Tibial artery (tissue), 4 donors: Measurements from ENCODE around the gene PNLDC1.
"Not testable (repeated sequence)": the region's sequence is repeated elsewhere in the genome, so short reads cannot be mapped to it uniquely, and the experiment has no call there.

ENCODE experiments used
- DNase-seq, 2 donors: peaks; one replicate each; pipeline ENCODE4 v3.0.0-alpha.2; 2019
- H3K27ac ChIP-seq, 2 donors: fragments of 200-600 bp; sonication (generic) in 1 of 2; 1 replicate in 1 of 2; 2 replicates in 1 of 2; pipeline ENCODE4 v1.5.1; 2018 to 2019; ENCODE audit warnings: mild to moderate bottlenecking in 1 of 2
- H3K27me3 ChIP-seq, 2 donors: fragments of 200-600 bp; sonication (generic) in 1 of 2; one replicate each; pipeline versions ENCODE4 v1.5.1 to v1.6.0; 2016 to 2019
- H3K36me3 ChIP-seq, 3 donors: fragments of 200-600 bp; sonication (generic) in 2 of 3; one replicate each; pipeline ENCODE4 v1.5.1; 2016 to 2019; ENCODE audit warnings: mild to moderate bottlenecking in 2 of 3
- H3K4me1 ChIP-seq, 4 donors: fragments of 200-600 bp; sonication (generic) in 2 of 4; 1 replicate in 3 of 4; 2 replicates in 1 of 4; pipeline ENCODE4 v1.5.1; 2016 to 2019
- H3K4me3 ChIP-seq, 2 donors: fragments of 200-600 bp; sonication (generic) in 1 of 2; 1 replicate in 1 of 2; 2 replicates in 1 of 2; pipeline ENCODE4 v1.5.1; 2018 to 2019; ENCODE audit warnings: mild to moderate bottlenecking in 2 of 2
- H3K9me3 ChIP-seq, 3 donors: fragments of 200-600 bp; sonication (generic) in 1 of 3; one replicate each; pipeline ENCODE4 v1.5.1; 2016 to 2019
- intact Hi-C: fragments of 100-400 bp; cut with DNase I; formaldehyde crosslinking; loops from one replicate; pipeline ENCODE4 v1.15.0; 2023; ENCODE audit warnings: low total_unique reads
- TF ChIP-seq, protein P1 (sequence below), 2 experiments: fragments of 200-600 bp in 1 of 2; fragments of 450-650 bp in 1 of 2; IDR thresholded peaks; one replicate each; pipeline ENCODE4 v1.5.1; 2017 to 2019; ENCODE audit warnings: antibody characterized with exemption in 2 of 2, mild to moderate bottlenecking in 1 of 2, moderate library complexity in 1 of 2

The PNLDC1 gene

DNA sequence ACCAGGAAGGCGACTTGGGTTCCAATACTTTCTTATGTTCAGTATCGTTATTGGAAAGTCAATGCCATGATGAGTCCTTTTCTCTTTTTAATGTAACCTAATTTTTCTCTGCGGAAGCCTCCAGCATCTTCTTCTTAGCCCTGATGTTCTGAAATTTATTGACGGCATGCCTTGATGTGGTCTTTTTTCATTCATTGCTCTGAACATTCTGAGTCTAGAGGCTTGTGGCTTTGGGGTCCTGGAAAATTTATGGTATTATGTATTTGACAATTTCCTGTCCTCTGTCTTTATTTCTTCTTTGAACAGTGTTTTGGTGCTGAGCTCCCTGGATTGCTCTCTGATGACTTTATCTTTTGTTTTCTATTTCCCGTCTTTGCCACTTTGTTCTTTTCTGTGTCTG, 62.0 kb downstream of the PNLDC1 start:
- H3K4me3 ChIP-seq: no peak overlapping the region
- DNase-seq: no peak
- TF ChIP-seq, protein P1, sequence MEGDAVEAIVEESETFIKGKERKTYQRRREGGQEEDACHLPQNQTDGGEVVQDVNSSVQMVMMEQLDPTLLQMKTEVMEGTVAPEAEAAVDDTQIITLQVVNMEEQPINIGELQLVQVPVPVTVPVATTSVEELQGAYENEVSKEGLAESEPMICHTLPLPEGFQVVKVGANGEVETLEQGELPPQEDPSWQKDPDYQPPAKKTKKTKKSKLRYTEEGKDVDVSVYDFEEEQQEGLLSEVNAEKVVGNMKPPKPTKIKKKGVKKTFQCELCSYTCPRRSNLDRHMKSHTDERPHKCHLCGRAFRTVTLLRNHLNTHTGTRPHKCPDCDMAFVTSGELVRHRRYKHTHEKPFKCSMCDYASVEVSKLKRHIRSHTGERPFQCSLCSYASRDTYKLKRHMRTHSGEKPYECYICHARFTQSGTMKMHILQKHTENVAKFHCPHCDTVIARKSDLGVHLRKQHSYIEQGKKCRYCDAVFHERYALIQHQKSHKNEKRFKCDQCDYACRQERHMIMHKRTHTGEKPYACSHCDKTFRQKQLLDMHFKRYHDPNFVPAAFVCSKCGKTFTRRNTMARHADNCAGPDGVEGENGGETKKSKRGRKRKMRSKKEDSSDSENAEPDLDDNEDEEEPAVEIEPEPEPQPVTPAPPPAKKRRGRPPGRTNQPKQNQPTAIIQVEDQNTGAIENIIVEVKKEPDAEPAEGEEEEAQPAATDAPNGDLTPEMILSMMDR (IDR thresholded peaks at IDR 0.05): no peak
- H3K4me1 ChIP-seq: peaks cover 0 to 4% (median 0%) of the 10 kb centered on the region in 4 donors
- no peaks in the 10 kb centered on the region for H3K36me3 ChIP-seq
- H3K27ac ChIP-seq: no peak overlapping the region
- no peaks in the 10 kb centered on the region for H3K27me3 ChIP-seq
- intact Hi-C loops: loop anchor here (10.0 kb wide), 2 partner anchors 213 to 593 kb away; no protein-coding TSS in a partner anchor
- H3K9me3 ChIP-seq: no peaks in the 10 kb centered on the region

DNA sequence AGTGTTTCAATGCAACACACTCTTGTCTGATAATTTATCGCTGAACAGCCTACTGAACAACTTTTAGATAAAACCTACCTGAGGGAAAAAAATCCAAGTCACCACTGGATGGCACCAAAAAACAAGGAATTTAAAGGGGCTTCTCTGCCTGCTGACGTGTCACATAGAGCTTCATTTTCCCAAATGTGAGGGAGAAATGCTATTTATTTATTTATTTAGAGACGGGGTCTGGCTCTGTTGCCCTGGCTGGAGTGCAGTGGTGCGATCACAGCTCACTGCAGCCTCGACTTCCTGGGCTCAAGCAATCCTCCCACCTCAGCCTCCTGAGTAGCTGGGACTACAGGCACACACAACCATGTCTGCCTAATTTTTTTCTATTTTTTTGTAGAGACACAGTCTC, 63.3 kb downstream of the PNLDC1 start:
- not testable (repeated sequence) for H3K9me3 ChIP-seq, H3K4me1 ChIP-seq, H3K27me3 ChIP-seq, DNase-seq, H3K4me3 ChIP-seq, H3K27ac ChIP-seq, H3K36me3 ChIP-seq
- intact Hi-C loops: loop anchor here (10.0 kb wide), 2 partner anchors 211 to 591 kb away; no protein-coding TSS in a partner anchor
- TF ChIP-seq, protein P1 (IDR thresholded peaks at IDR 0.05): peak; percentile 47 to 67

DNA sequence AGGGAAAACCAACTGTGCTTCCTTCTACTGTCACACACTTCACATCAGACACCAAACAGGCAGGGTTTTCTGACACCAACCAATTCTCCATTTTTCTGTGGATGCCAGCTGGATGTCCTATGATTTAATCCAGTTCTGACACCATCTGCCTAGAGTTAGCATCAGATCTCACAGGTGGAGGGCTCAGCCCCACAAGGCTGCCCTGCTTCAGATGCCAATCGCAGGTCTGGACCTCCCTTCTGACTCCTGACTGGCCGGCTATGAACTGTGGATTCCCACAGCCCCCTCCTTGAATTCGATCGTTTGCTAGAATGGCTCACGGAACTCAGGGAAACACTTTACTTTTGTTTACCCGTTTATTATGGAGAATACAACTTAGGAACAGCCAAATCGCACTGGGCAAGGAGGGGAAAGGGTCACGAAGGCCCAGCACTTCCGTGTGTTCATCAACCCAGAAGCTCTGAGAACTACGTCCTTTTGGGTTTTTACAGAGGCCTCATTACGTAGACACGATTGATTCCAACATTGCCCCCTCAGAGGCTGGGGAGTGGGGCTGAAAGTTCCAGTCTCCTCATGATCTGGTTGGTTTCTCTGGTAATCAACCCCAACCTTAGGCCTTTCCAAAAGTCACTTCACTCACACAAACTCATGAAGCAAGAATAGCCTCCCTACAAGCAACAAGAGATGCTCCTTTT, 65.3 kb downstream of the PNLDC1 start:
- no peaks in the 10 kb centered on the region for H3K27me3 ChIP-seq
- H3K9me3 ChIP-seq: no peaks in the 10 kb centered on the region
- no peak for DNase-seq
- peaks cover 0 to 4% (median 0%) of the 10 kb centered on the region in 4 donors for H3K4me1 ChIP-seq
- no peak overlapping the region for H3K4me3 ChIP-seq
- TF ChIP-seq, protein P1 (IDR thresholded peaks at IDR 0.05): no peak
- H3K27ac ChIP-seq: no peak overlapping the region
- H3K36me3 ChIP-seq: no peaks in the 10 kb centered on the region
- intact Hi-C loops: loop anchor here (1.0 to 10.0 kb wide), 3 partner anchors 76 to 589 kb away; no protein-coding TSS in a partner anchor

DNA sequence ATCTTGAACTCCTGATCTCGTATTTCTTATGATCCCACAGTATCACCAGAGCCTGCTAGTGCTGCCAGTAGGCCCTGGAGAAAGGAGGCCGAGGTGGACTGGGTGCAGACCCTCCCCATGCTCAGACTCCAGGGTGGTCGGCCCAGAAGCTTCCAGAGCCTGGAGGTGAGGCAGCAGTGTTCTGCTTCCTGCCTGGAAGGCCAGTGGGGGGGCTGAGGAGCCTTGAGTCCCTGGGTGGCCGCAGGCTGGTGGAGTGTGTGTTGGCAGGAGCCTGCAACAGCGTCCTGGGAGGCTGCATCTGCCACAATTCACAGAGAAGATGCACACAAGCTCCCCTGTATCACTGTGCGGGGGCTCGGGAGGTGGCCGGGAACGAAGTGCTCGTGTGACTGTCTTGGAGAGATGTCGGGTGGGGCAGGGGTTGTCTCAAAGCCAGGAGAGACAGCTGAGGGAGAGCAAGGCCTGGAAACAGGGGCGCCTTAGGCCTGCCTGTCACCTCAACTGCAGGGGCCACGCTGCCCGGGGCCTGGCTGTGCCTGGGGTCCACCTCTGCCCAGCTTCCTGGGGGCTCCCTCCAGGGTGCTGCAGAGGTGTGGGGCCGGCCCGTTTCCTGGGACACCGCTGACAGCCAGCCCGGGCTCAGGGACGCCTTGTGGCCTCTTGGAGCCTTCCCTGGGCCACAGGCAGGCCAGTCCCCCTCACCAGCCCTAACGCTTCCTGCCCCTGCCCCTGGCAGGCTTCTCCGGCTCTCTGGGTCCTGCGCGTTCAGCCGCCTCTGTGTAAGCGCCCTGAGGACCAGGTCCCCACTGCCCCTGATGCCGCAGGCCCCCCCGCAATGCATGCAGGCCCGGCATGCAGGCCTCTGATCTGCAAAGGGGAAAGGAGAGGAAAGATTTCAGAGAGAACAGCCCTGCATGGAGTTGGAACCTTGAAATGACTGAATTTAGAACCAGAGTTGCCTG, 66.5 kb downstream of the PNLDC1 start:
- DNase-seq: no peak
- H3K4me3 ChIP-seq: no peak overlapping the region
- intact Hi-C loops: loop anchor here (10.0 kb wide), 2 partner anchors 208 to 588 kb away; no protein-coding TSS in a partner anchor
- no peaks in the 10 kb centered on the region for H3K36me3 ChIP-seq
- H3K9me3 ChIP-seq: no peaks in the 10 kb centered on the region
- H3K27ac ChIP-seq: no peak overlapping the region
- H3K27me3 ChIP-seq: no peaks in the 10 kb centered on the region
- H3K4me1 ChIP-seq: peaks cover 0 to 9% (median 3%) of the 10 kb centered on the region in 4 donors
- TF ChIP-seq, protein P1 (IDR thresholded peaks at IDR 0.05): no peak
